Measurements from ENCODE around the gene MAML2. TPM values are rescaled to one million over a fixed set of nuclear protein-coding genes. Genes with fewer than 3 reads are reported as not detected.

The MAML2 gene
- total RNA-seq, 1 experiment from 2014 or later: 28.3 TPM

DNA sequence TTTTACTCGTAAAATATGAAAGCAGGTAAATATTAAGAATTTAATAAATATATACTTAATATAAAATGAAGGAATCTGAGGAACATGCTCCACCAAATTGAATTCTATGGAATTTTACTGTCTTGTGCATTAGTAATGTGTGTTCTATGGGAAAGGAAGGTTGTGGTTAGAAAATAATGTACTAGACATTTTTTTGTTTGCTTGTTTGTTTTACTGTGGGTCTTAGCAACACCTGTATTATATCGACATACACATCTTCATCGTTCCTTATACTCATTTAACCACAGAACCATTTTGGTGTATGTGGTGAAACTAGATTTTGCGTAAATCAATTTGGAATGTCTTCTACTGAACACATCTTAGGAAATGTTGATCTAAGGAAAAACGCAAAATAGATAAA lies 304.9 kb downstream of the MAML2 start:
- POLR2A ChIA-PET (ENCODE audit: unreplicated experiment): interaction anchor here (0.6 to 1.1 kb wide), 9 partner anchors 24 to 352 kb away, joined by 3 to 14 read pairs (median 8); partner anchors contain the start of genes CCDC82, JRKL, MAML2 and MTMR2
- peak in 1 of 2 experiments; percentile 99 for DNase-seq
- Histone ChIP-seq H3K9me3 (ENCODE audit: insufficient read depth, low read depth) (peaks cover 4% of the 10 kb centered on the region; the same call in 1 of the 2 replicates), H3K9me2 (ENCODE audit: insufficient read depth) (no peaks in the 10 kb centered on the region), H3K27me3 (ENCODE audit: insufficient read depth, low read depth) (no peaks in the 10 kb centered on the region), H4K20me1 (ENCODE audit: insufficient read depth) (no peaks in the 10 kb centered on the region), H3F3A (ENCODE audit: insufficient read depth, low read depth) (peaks cover 57% of the 10 kb centered on the region), H3K4me2 (peak overlapping the region; percentile 80), H3K27ac (peak overlapping the region; percentile 95), H3K4me1 (replicated peaks; ENCODE audit: insufficient read depth) (peaks cover 74% of the 10 kb centered on the region), H3K4me3 (peak overlapping the region; percentile 14; the same call in 1 of the 2 replicates), H3K36me3 (ENCODE audit: low read depth) (peaks cover 13% of the 10 kb centered on the region; the same call in 1 of the 2 replicates), H2AFZ (peak overlapping the region; percentile 19; the same call in 1 of the 2 replicates), H3K79me2 (ENCODE audit: low read depth) (peaks cover 40% of the 10 kb centered on the region)
- intact Hi-C loops (cut with micrococcal nuclease; ENCODE audit: unreplicated experiment): loop anchor here (1.0 to 5.0 kb wide), 5 partner anchors 61 to 354 kb away; partner anchors contain the start of gene JRKL
- TF ChIP-seq, protein P1, sequence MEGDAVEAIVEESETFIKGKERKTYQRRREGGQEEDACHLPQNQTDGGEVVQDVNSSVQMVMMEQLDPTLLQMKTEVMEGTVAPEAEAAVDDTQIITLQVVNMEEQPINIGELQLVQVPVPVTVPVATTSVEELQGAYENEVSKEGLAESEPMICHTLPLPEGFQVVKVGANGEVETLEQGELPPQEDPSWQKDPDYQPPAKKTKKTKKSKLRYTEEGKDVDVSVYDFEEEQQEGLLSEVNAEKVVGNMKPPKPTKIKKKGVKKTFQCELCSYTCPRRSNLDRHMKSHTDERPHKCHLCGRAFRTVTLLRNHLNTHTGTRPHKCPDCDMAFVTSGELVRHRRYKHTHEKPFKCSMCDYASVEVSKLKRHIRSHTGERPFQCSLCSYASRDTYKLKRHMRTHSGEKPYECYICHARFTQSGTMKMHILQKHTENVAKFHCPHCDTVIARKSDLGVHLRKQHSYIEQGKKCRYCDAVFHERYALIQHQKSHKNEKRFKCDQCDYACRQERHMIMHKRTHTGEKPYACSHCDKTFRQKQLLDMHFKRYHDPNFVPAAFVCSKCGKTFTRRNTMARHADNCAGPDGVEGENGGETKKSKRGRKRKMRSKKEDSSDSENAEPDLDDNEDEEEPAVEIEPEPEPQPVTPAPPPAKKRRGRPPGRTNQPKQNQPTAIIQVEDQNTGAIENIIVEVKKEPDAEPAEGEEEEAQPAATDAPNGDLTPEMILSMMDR (conservative IDR thresholded peaks at IDR 0.05): no peak
- no peak for TF ChIP-seq EZH2 (IDR thresholded peaks at IDR 0.05; ENCODE audit: low read depth)
- CTCF ChIA-PET: interaction anchor here (0.9 kb wide), 1 partner anchor 26 kb away, joined by 3 read pairs; no protein-coding TSS in a partner anchor
- BruUV-seq (replicated peaks): no TSS peak

DNA sequence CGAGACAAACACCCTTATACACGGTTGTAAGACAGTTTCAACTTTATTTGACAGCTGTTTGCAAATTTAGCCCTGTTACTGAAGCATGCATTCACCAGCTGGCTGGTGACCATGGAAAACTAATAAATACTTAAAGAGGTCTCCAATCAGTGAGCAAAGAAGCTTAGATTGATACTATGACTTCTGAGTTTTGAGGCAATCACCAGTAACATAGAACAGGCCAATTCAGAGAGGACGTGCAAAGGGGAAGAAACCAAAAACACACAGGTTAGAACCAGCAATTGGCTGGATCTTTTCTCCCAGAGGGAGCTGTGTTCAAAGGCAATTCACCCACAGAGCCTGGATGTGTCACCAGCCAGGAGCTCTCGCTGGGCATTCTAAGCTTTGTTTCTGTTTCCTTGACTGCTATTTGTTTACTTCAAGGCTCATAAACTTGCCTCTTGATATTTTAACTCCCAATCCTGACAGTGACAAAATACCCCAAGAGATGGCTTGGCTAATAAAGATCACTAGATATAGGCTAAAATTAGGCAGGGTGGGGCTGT lies 305.5 kb downstream of the MAML2 start:
- Histone ChIP-seq H3K4me3 (peak overlapping the region; percentile 38; the same call in 1 of the 2 replicates), H4K20me1 (ENCODE audit: insufficient read depth) (no peaks in the 10 kb centered on the region), H3K9me3 (ENCODE audit: insufficient read depth, low read depth) (peaks cover 4% of the 10 kb centered on the region; the same call in 1 of the 2 replicates), H2AFZ (no peak overlapping the region), H3K79me2 (ENCODE audit: low read depth) (peaks cover 44% of the 10 kb centered on the region), H3K4me1 (replicated peaks; ENCODE audit: insufficient read depth) (peaks cover 79% of the 10 kb centered on the region), H3K9me2 (ENCODE audit: insufficient read depth) (no peaks in the 10 kb centered on the region), H3K27me3 (ENCODE audit: insufficient read depth, low read depth) (no peaks in the 10 kb centered on the region), H3K27ac (peak overlapping the region; percentile 95), H3K36me3 (ENCODE audit: low read depth) (peaks cover 14% of the 10 kb centered on the region; the same call in 1 of the 2 replicates), H3F3A (ENCODE audit: insufficient read depth, low read depth) (peaks cover 62% of the 10 kb centered on the region), H3K4me2 (peak overlapping the region; percentile 80)
- ChIA-PET CTCF (interaction anchor here (0.9 kb wide), 1 partner anchor 26 kb away, joined by 3 read pairs; no protein-coding TSS in a partner anchor), POLR2A (ENCODE audit: unreplicated experiment) (interaction anchor here (0.6 to 1.1 kb wide), 9 partner anchors 25 to 352 kb away, joined by 3 to 14 read pairs (median 8); partner anchors contain the start of genes CCDC82, JRKL, MAML2 and MTMR2)
- DNase-seq: peak; percentile 66 to 100
- intact Hi-C loops (cut with micrococcal nuclease; ENCODE audit: unreplicated experiment): loop anchor here (1.0 to 5.0 kb wide), 10 partner anchors 25 to 355 kb away; partner anchors contain the start of gene JRKL
- TF ChIP-seq EZH2 (IDR thresholded peaks at IDR 0.05; ENCODE audit: low read depth): no peak
- TF ChIP-seq, protein P1 (conservative IDR thresholded peaks at IDR 0.05): no peak
- BruUV-seq (replicated peaks): no TSS peak

DNA sequence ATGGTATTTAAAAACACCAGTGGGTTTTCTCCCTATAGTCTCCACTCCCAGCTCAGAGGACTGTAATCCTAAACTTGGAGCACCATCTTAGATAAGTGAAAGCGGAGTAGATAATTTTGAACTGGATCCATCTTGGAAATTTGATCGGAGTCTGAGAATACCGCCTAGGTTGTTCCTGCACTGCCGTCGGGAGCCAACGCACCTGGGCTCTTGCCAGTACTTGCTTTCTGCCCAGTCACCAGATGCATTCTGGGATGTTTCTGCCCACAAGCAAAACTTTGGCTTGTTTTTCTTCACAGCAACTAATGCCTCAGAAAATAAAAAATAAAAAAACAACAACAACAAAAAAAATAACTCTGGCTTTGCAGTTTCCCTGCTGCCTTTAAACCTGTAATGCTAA lies 306.1 kb downstream of the MAML2 start:
- CTCF ChIA-PET: no interaction called here

More for the DNA sequence above, 306.1 kb downstream of the MAML2 start:
- Histone ChIP-seq H3K27me3 (ENCODE audit: insufficient read depth, low read depth) (no peaks in the 10 kb centered on the region), H3K27ac (peak overlapping the region; percentile 95), H3F3A (ENCODE audit: insufficient read depth, low read depth) (peaks cover 62% of the 10 kb centered on the region), H2AFZ (no peak overlapping the region), H3K36me3 (ENCODE audit: low read depth) (peaks cover 14% of the 10 kb centered on the region; the same call in 1 of the 2 replicates), H3K4me3 (peak overlapping the region; percentile 38; the same call in 1 of the 2 replicates), H3K9me2 (ENCODE audit: insufficient read depth) (no peaks in the 10 kb centered on the region), H3K9me3 (ENCODE audit: insufficient read depth, low read depth) (peaks cover 4% of the 10 kb centered on the region; the same call in 1 of the 2 replicates), H3K4me2 (peak overlapping the region; percentile 80), H3K79me2 (ENCODE audit: low read depth) (peaks cover 48% of the 10 kb centered on the region), H4K20me1 (ENCODE audit: insufficient read depth) (no peaks in the 10 kb centered on the region), H3K4me1 (replicated peaks; ENCODE audit: insufficient read depth) (peaks cover 84% of the 10 kb centered on the region)
- POLR2A ChIA-PET (ENCODE audit: unreplicated experiment): no interaction called here
- intact Hi-C loops (cut with micrococcal nuclease; ENCODE audit: unreplicated experiment): loop anchor here (1.0 to 5.0 kb wide), 10 partner anchors 25 to 355 kb away; partner anchors contain the start of gene JRKL
- TSS peak; percentile 43 for BruUV-seq (replicated peaks)
- TF ChIP-seq, protein P1 (conservative IDR thresholded peaks at IDR 0.05): no peak
- TF ChIP-seq EZH2 (IDR thresholded peaks at IDR 0.05; ENCODE audit: low read depth): no peak
- peak in 1 of 2 experiments; percentile 31 for DNase-seq

Data from PC-9 (cell line).